Lower leg skin (tissue), 4 donors: ENCODE data around the gene SGTB. TPM values are rescaled to one million over a fixed set of nuclear protein-coding genes. Genes with fewer than 3 reads are reported as not detected.

Experiments used
- DNase-seq, 2 donors: peaks; one replicate each; pipeline ENCODE4 v3.0.0-alpha.2; 2019; ENCODE audit warnings: low spot score in 2 of 2
- H3K4me3 ChIP-seq: fragments of 200-600 bp; sonication (generic); 2 replicates; pipeline ENCODE4 v1.5.1; 2017; ENCODE audit warnings: mild to moderate bottlenecking, low read depth; ENCODE audit not compliant: poor library complexity, severe bottlenecking
- CTCF ChIP-seq, 3 donors: fragments of 450-650 bp; IDR thresholded peaks; one replicate each; pipeline ENCODE4 v1.5.1; 2016; ENCODE audit warnings: antibody characterized with exemption in 3 of 3, mild to moderate bottlenecking in 3 of 3, moderate library complexity in 2 of 3
- POLR2A ChIP-seq, 2 donors: fragments of 450-650 bp; IDR thresholded peaks; one replicate each; pipeline ENCODE4 v1.6.1; 2016 to 2017; ENCODE audit warnings: antibody characterized with exemption in 2 of 2, mild to moderate bottlenecking in 1 of 2, moderate library complexity in 1 of 2
- WGBS, 2 donors: methylation state at CpG; one replicate each; pipeline ENCODE4 v1.1.5; 2018; 5-methylcytosine and 5-hydroxymethylcytosine counted together
- intact Hi-C: fragments of 100-400 bp; cut with DNase I; formaldehyde crosslinking; loops from one replicate; pipeline ENCODE4 v1.15.0; 2023; ENCODE audit warnings: low total_unique reads
- total RNA-seq, 4 donors: library from RNA; depleted of rRNA; stranded (reverse); fragments of >200 nt; gene quantifications; one replicate each; pipeline ENCODE4 v1.1.0, GENCODE V29; 2016

The SGTB gene, protein sequence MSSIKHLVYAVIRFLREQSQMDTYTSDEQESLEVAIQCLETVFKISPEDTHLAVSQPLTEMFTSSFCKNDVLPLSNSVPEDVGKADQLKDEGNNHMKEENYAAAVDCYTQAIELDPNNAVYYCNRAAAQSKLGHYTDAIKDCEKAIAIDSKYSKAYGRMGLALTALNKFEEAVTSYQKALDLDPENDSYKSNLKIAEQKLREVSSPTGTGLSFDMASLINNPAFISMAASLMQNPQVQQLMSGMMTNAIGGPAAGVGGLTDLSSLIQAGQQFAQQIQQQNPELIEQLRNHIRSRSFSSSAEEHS
- 1 to 10 TPM; 5.8 to 6.4 (median 6.0) TPM for total RNA-seq

GRCh38 chr5:65721720-65722574 is at the start of gene SGTB, which contains the start of gene NLN:
TSS of gene SGTB (minus strand) at chr5:65722109. CDS start at chr5:65720807, 1,302 bp downstream.
TSS of gene NLN (plus strand) at chr5:65722205. CDS start at chr5:65722374, 169 bp downstream.
- intact Hi-C loops, result no loop called here
- TF ChIP-seq POLR2A (IDR thresholded peaks at IDR 0.05), result no peak
- no peak for TF ChIP-seq CTCF (IDR thresholded peaks at IDR 0.05)
- H3K4me3 ChIP-seq, result peak within 1 kb of the TSS; percentile 99
- WGBS, 2 donors, result 0% methylated on average over 28 to 35 of the region's 92 CpGs
- peak; percentile 69 to 96 for DNase-seq

- no peak overlapping the region for H3K4me3 ChIP-seq
- no peak for DNase-seq
- WGBS, 2 donors, result 76 to 83% methylated on average over 2 of the region's 2 CpGs
- TF ChIP-seq CTCF (IDR thresholded peaks at IDR 0.05) (no peak), POLR2A (IDR thresholded peaks at IDR 0.05) (no peak)
- intact Hi-C loops, result no loop called here
Measured at GRCh38 chr5:65771266-65771665, 49.4 kb upstream of the SGTB start.

GRCh38 chr5:65769539-65769938 is 47.6 kb upstream of the SGTB start:
- intact Hi-C loops, result no loop called here
- WGBS, 2 donors, result 0 to 31% methylated on average over 1 of the region's 1 CpG
- TF ChIP-seq CTCF (IDR thresholded peaks at IDR 0.05) (no peak), POLR2A (IDR thresholded peaks at IDR 0.05) (no peak)
- H3K4me3 ChIP-seq, result no peak overlapping the region
- no peak for DNase-seq

GRCh38 chr5:65768723-65769346 is 46.9 kb upstream of the SGTB start:
- H3K4me3 ChIP-seq, result no peak overlapping the region
- intact Hi-C loops, result no loop called here
- DNase-seq, result no peak
- TF ChIP-seq CTCF (IDR thresholded peaks at IDR 0.05) (no peak), POLR2A (IDR thresholded peaks at IDR 0.05) (no peak)
- WGBS, 2 donors, result 96 to 97% methylated on average over 7 of the region's 7 CpGs

- 95 to 97% methylated on average over 1 of the region's 1 CpG for WGBS, 2 donors
- intact Hi-C loops, result no loop called here
- TF ChIP-seq CTCF (IDR thresholded peaks at IDR 0.05) (no peak), POLR2A (IDR thresholded peaks at IDR 0.05) (no peak)
- no peak for DNase-seq
- no peak overlapping the region for H3K4me3 ChIP-seq
Measured at GRCh38 chr5:65767565-65767964, 45.7 kb upstream of the SGTB start.
